ENCODE measurements around the gene DEF6. TPM values are rescaled to one million over a fixed set of nuclear protein-coding genes. Genes with fewer than 3 reads are reported as not detected.

Gene DEF6
- polyA plus RNA-seq, 6 donors from 2014 or later = 25.8 to 104 (median 58.3) TPM

GRCh38 chr6:35366204-35366596 is 68.6 kb downstream of the DEF6 start:
- no peak for ATAC-seq (ENCODE audit: low read depth in 2 of 2)
- H3K27me3 Mint-ChIP-seq = no peaks in the 10 kb centered on the region
- no peak overlapping the region for H3K27ac Mint-ChIP-seq
- no peak overlapping the region for H3K4me3 Mint-ChIP-seq
- H3K4me1 Mint-ChIP-seq = peaks cover 57 to 79% (median 77%) of the 10 kb centered on the region in 3 donors
- peaks cover 0 to 9% of the 10 kb centered on the region in 2 donors for H3K36me3 Mint-ChIP-seq
- H3K9me3 Mint-ChIP-seq = peaks cover 0 to 2% (median 0%) of the 10 kb centered on the region in 7 donors
- DNase-seq = no peak

DNA sequence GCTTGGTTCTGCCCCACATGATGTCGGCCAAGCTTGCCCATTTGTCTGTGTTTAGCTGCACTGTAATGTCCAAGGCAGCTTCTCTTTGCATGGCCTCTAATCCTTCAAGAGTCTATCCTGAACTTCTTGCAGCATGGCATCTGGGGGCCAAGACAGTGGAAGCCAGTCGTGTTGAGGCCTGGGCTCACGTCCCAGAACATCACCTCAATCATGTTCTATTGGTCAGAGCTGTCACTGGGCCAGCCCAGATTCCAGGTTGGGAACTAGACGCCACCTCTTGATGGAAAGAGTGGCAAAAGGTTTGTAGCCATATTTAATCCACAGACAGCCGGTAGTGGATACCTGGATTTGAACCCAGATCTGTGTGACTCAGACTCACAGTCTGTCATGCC is 70.0 kb downstream of the DEF6 start:
- Mint-ChIP-seq H3K27me3 (no peaks in the 10 kb centered on the region), H3K4me3 (no peak overlapping the region), H3K27ac (no peak overlapping the region), H3K9me3 (peaks cover 0 to 2% (median 0%) of the 10 kb centered on the region in 7 donors), H3K4me1 (peaks cover 52 to 75% (median 70%) of the 10 kb centered on the region in 3 donors), H3K36me3 (peaks cover 4 to 9% of the 10 kb centered on the region in 2 donors)
- DNase-seq (no peak), ATAC-seq (ENCODE audit: low read depth in 2 of 2) (no peak)

DNA sequence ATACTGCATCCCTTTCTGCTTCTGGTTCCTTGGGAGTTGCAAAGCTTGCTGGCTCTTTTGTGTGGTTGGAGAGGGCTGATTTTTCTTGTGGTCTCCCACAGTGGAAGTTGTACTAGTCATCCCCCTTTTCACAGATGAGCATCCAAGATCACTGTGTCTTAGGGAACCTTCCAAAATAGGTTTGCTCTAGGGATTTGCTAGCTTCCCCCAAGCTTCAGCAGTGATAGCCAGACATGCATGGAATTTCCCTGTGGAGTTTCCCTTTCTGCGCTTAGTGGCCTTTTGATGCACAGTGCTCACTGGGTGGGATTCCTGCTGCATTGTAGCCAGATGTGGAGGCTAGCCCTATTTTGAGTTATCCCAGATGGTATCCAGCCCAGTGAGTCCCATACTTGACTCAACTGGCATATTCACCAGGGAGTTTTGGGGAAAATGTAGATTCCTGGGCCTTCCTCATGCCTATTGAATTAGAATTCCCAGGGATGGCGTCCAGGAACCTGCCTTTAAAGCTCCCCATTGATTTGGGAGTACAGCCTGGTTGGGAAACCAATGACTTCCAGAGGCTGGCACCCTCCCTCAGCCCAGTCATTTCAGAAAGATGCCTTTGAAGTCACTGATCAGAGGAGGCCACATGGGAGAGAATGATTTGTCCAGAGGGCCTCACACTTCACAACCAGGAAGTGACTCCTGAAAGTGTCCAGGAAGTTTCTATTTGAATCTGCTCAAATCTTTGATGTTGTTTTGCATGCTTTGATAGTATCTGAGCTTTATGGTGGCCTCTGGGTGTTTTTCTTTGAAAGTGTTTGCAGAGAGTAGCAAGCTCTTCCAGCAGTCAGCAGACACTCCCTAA is 70.6 kb downstream of the DEF6 start:
- Mint-ChIP-seq H3K36me3 (peaks cover 4 to 9% of the 10 kb centered on the region in 2 donors), H3K27ac (peak overlapping the region in 1 of 6 donors; percentile 15), H3K27me3 (no peaks in the 10 kb centered on the region), H3K9me3 (peaks cover 0 to 2% (median 0%) of the 10 kb centered on the region in 7 donors), H3K4me3 (no peak overlapping the region), H3K4me1 (peaks cover 47 to 73% (median 64%) of the 10 kb centered on the region in 3 donors)
- DNase-seq (no peak), ATAC-seq (ENCODE audit: low read depth in 2 of 2) (no peak)

- H3K27me3 Mint-ChIP-seq = no peaks in the 10 kb centered on the region
- H3K4me3 Mint-ChIP-seq = peak overlapping the region; percentile 0 to 88 (median 67)
- peaks cover 9 to 17% of the 10 kb centered on the region in 2 donors for H3K36me3 Mint-ChIP-seq
- peaks cover 0 to 4% (median 0%) of the 10 kb centered on the region in 7 donors for H3K9me3 Mint-ChIP-seq
- peak; percentile 89 to 90 for ATAC-seq (ENCODE audit: low read depth in 2 of 2)
- peak; percentile 46 for DNase-seq
- peaks cover 50 to 71% (median 65%) of the 10 kb centered on the region in 3 donors for H3K4me1 Mint-ChIP-seq
- peak overlapping the region; percentile 3 to 89 (median 56) for H3K27ac Mint-ChIP-seq
Measured at GRCh38 chr6:35370124-35370741, 72.6 kb downstream of the DEF6 start.

DNA sequence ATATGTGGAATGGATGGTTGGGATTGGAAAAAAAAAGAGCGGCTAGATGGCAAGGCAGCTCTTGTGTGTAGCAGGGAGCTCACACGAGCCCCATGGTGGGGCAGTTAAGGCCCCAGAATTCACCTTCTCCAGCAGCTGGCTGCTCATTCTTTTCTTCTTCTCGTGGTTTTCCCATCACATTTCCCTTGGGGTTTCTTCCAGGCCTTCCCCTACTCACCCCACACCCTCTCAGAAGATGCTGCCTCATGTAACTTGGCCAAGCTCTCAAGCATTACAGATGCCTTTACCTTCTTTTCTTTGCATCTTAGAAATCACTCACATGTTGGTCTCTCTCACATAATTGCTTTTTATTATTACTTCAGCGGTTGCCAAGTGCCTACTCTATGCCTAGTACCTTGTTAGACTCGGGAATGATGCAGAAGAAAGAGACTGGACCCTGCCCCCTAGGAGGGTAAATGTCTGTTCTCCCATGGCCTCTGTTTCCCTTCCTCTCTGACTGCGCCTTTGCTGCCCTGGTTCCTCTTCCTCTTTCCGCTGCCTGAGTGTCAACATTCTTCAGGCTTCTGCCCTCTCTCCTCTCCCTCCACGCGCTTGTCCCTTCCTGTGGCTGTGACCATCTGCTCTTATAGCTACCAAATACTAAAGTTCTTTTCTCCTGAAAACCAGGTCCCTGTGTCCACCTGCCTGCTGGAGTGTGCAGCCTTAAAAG is 73.3 kb downstream of the DEF6 start:
- Mint-ChIP-seq H3K27me3 (no peaks in the 10 kb centered on the region), H3K27ac (peak overlapping the region in 5 of 6 donors; percentile 18 to 83 (median 59)), H3K9me3 (peaks cover 0 to 4% (median 0%) of the 10 kb centered on the region in 7 donors), H3K4me1 (peaks cover 45 to 64% (median 60%) of the 10 kb centered on the region in 3 donors), H3K4me3 (peak overlapping the region; percentile 3 to 88 (median 74)), H3K36me3 (peaks cover 9 to 17% of the 10 kb centered on the region in 2 donors)
- peak; percentile 27 for DNase-seq
- ATAC-seq (ENCODE audit: low read depth in 2 of 2) = peak; percentile 58 to 65

Other genes with a start within 250 kb of the DEF6 start
- gene TCP11, start 156.5 kb upstream of the DEF6 start, polyA plus RNA-seq (ENCODE audit: low read depth in 6 of 6) = not detected
- under 1 TPM in 5 of 6 donors, not detected in 1; 0.10 to 0.43 (median 0.25) TPM for gene SCUBE3, start 83.9 kb upstream of the DEF6 start, polyA plus RNA-seq (ENCODE audit: low read depth in 6 of 6)
- 10 to 100 TPM; 22.4 to 42.1 (median 29.8) TPM for gene ZNF76, start 38.1 kb upstream of the DEF6 start, polyA plus RNA-seq (ENCODE audit: low read depth in 6 of 6)
- gene PPARD, start 44.7 kb downstream of the DEF6 start, polyA plus RNA-seq (ENCODE audit: low read depth in 6 of 6) = 10 to 100 TPM in 1 of 6 donors, 1 to 10 TPM in 4, not detected in 1; 5.6 to 13.9 (median 5.7) TPM
- gene FANCE, start 154.5 kb downstream of the DEF6 start, polyA plus RNA-seq (ENCODE audit: low read depth in 6 of 6) = 1 to 10 TPM; 2.8 to 9.7 (median 6.2) TPM
- gene RPL10A, start 170.6 kb downstream of the DEF6 start, polyA plus RNA-seq (ENCODE audit: low read depth in 6 of 6) = 1,000 to 10,000 TPM in 4 of 6 donors, 100 to 1,000 TPM in 2; 756 to 1,303 (median 1,016) TPM
- under 1 TPM in 3 of 6 donors, not detected in 3; 0.14 to 0.47 (median 0.45) TPM for gene TEAD3, start 199.3 kb downstream of the DEF6 start, polyA plus RNA-seq (ENCODE audit: low read depth in 6 of 6)
- gene TULP1, start 215.1 kb downstream of the DEF6 start, polyA plus RNA-seq (ENCODE audit: low read depth in 6 of 6) = not detected